HG02938 (cell line): ENCODE results near the gene PDS5B.

ENCODE experiments used
- ATAC-seq: cut with Tn5 transposase; IDR thresholded peaks from one replicate; pipeline ENCODE4 v1.9.1; 2021; ENCODE audit warnings: mild to moderate bottlenecking, moderate library complexity; ENCODE audit not compliant: unreplicated experiment

The PDS5B gene

DNA sequence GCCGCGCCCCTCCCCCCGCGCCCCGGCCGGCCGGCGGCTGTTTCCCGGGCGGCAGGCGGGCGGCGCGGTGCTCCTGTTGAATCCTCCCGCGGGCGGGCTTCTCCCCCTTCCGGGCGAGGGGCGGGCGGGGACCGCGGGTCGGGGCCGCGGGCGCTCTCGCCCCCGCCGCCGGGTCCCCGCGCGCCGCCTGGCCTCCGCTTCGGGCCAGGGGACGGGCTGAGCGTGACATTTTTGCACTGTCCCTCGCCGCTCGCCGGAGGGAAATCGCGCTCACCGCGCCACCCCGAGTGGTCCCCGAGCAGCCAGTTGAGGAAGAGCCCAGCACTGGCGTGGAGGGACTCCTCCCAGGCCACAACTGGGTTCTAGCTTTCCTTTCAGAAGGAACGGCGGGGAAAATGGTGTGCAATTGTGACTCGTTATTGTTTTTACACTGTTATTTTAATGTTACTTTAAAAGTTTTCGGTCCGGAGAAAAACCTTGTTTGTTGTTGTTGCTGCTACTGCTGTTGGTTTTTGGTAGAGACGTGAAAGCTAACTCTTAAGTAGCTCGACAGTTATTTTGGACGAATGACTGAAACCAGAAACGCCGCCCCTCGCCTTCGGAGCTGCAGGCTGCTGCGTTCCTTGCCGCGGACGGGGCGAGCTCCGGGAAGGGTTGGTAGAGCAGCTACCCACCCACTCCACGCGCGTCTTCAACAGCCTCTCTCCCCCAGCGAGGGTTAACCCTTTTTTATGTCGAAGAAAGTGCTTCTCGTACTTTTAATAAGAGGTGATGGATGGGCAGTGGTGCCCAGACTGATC, 959 bp downstream of the PDS5B start:
- peak; percentile 41 for ATAC-seq

DNA sequence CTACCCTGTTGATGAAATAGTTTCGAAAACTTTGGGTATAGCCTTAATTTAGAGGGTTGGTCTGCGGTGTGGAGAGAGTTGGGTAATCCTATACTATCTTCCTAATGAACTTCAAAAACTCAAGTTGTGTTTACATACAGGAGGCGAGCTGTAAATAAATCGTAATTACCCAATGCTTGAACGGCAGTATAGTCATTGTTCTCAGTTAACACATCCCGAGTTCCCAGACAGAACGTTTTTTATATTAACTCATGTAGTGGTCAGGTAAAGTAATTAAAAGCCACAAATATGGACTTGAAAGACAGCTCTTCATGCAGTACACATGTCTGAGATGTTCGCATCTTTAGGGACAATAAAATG, 1.5 kb downstream of the PDS5B start:
- ATAC-seq: no peak

DNA sequence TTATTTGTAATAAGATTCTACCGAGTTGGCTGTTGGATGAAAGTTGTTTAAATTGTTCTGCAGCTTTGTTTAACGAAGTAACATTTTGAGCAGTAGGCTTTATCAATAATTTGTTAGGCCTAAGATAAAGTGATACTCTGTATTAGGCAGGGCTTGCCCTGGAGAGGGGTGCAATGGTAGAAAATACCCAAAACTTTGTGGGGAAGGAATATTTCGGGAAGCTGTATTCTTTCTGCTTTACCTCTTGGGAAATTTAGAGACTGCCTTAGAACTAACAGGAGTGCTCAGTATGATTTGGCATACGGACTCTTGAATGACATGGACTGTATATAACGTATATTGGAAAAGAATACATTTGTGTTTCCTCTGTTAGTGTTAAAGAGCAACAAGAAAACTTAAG, 2.5 kb downstream of the PDS5B start:
- no peak for ATAC-seq

DNA sequence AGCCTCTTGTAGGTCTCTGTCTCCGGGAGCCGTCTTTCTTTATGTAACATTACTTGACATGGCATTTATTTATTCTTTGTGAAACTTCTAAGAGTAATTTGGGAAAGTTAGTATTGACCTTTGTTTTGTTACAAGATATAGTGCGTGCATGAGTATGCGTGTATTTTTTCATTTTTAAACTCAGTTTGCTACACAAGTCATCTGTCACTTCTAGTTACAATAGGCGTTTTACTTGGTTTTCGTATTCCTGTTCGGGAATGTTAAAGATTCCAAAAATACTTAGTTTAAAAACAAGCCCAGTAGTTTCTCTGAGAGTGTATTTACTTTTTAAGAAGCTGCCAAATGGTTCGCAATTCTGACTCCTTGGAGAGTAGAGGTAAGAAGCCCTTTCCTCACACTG, 3.2 kb downstream of the PDS5B start:
- no peak for ATAC-seq

DNA sequence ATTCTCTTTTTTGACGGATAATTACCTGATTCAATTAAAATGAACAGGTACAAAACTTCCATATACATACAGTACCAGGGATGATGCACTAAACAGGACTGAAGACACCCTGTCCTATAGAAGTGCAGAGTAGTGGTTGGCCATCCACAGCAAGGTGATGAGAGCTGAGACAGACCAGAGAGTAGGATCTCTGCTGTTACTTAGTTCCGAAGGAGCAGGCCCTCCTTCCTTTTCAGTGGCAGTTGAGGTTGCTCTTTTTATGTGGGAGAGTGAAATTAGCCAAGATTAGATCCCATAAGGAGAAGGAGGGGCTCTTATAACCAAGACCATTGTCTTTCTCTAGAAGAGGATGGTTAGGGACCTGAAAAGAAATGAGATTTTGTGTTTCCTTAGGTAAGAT, 4.0 kb downstream of the PDS5B start:
- ATAC-seq: no peak

DNA sequence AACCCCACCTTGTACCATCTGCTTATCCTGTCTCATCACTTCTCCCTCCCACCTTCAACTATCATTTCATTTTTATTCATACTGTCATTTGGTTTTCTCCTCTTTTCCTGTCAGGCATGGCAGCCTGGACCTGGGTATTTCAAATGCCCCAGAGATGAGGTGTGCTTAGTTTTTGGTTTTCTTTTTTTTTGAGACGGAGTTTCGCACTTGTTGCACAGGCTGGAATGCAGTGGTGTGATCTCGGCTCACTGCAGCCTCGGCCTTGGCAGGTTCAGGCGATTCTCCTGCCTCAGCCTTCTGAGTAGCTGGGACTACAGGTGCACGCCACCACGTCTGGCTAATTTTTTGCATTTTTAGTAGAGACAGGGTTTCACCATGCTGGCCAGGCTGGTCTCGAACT, 5.8 kb downstream of the PDS5B start:
- ATAC-seq: no peak

DNA sequence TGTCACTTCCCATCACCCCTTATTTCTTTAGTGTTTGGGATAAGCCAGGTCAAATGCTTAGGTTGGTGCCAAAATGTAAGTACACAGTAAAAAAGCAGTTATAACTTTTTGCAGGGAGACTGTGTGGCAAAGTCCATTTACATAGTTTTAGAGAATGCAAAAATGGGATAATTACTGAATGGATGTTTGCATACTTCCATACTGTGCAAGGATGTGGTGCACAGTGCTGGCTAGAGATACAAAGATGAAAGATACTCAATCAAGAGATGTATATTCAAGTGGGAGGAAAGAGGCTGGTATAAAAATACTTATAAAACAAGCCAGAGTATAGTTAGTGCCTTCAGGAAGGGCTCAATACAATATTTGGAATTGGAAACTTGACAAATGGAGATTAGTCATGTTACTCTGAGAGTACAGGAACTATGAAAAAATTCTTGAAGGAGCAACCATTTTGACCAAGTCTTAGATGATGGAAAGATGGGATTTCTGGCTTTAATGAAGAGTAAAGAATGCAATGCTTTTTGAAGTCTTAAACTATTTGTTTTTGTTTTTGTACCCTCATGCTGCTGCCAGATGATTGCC, 8.0 kb downstream of the PDS5B start:
- no peak for ATAC-seq

DNA sequence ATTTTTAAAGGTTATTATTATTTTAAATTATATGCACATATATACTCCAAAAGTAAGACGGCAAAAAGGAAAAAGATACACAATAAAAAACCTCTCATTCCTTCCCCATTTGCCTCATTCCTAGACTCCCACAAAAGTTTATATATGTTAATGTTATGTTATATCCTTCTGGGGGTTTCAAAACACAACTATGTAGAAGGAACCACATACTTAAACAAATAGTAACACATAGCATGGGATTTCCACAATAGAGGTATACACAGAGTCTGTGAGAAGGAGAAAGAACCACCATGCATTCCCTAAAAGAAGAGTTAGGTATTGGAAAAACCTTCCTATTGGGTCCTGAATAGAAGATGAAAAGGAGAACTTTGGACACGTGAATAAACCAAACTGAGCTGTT, 9.1 kb downstream of the PDS5B start:
- ATAC-seq: no peak

DNA sequence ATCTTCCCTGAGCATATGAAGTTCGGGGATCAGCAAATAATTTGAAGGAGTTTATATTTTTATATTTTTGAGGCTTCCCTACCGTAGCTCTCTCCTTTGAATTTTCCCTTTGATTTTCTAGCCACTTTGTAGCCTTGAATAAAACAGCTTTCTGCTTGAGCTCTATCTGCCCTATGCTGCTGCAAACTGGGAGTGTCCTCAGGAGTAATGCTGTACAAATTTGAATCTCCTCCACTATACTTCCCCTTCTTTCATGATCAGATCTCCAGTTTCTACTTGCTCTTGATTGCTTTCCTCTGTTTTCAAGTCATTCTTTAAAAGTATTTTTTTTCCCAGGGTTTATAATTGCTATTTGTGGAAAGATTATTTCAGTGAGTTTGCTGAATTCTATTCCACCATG, 14.6 kb downstream of the PDS5B start:
- no peak for ATAC-seq

DNA sequence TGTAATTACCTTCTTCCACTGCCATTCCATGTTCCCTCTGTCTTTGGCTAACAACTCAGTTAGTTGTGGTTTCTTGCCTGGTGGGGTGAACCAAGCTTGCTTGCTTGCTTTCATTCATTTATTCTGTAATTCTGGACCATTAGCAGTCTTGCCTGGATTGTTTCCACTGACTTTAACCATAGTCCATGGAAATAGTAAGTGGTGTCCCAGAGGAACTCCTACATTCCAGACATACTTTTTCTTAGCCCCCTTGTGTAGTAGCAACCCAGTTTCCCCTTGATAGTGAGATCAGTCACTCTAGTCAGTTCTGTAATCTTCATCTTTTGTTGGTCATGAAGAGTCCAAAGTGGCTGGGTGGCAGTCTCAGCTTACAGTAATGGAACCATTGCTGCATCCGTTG, 23.2 kb downstream of the PDS5B start:
- no peak for ATAC-seq

DNA sequence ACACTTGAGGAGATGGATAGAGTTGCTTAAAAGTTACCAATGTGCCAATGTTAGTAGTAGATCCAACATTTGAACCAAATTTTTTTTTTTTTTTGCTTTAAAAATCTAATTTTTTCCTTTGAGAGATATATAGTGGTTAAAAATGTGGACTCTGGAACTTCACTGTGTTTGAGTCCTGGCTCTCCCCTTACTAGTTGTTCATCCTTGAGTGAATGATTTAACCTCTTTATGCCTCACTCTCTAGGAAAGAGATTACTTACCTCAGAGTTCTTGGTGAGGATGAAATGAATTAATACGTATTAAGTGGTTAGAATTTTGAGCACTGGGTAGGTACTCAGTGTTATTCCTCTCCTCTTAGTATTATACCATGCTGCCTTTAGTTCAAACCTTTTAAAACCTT, 24.3 kb downstream of the PDS5B start:
- no peak for ATAC-seq

DNA sequence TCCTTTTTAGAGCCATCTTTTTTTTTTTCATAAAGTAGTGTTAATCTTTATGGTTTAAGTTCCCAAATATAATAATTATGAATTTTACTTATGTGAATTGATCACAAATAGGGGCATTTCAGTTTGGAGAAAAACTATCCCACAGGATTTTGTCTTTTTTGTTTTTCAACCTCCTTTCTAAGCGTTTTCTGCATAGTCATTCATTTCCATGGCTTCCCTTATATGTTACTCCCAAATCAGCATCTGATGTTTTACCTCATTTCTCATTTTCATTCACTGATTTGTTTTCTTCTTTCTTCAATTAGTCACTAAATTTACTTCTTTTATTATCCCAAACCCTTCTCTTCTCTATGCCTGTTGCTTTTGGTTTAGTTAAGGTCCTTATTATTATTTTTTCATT, 24.7 kb downstream of the PDS5B start:
- no peak for ATAC-seq

DNA sequence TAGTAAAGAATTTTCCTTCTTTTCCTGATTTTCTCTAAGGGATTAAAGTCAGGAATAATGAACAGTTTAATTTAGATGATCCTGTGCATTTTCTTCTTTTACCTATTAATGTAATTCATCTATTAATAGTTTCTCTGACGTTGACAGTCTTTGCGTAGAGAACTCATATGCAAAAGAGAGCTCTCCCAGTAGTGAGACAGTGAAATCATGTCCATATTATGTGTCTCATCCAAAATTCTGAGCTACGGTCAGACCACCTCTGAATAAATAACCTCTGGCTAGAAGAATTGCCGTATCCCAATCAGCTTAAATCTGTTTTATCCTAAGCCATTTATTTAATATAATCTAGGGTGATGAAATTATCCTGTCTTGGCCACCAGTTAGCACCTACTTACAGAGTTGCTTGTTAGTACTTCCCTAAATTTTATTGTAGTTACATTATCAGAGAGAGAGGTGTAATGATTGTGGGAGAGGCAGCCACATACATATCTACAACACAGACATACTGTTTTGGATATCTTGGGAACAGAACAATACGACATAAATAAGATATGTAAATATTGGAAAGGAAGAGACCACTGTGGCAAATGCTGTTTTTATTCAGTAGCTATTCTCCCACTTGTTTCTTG, 30.7 kb downstream of the PDS5B start:
- no peak for ATAC-seq

DNA sequence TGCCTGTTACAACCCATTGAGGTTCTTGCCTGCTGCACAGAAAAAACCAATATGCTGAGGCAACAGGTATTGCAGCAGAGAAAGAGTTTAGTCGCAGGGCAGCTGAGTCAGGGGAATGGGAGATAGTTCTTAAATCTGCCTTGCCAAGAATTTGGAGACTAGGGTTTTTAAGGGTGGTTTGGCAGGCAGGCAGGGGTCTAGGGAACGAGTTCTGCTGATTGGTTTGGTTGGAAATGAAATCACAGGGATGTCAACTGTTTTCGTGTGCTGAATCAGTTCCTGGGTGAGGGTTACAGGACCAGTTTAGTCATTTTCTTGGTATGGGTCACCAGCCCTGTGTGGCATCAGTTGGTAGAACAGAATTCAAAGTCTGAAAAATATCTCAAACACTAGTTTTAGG, 36.6 kb downstream of the PDS5B start:
- ATAC-seq: no peak

DNA sequence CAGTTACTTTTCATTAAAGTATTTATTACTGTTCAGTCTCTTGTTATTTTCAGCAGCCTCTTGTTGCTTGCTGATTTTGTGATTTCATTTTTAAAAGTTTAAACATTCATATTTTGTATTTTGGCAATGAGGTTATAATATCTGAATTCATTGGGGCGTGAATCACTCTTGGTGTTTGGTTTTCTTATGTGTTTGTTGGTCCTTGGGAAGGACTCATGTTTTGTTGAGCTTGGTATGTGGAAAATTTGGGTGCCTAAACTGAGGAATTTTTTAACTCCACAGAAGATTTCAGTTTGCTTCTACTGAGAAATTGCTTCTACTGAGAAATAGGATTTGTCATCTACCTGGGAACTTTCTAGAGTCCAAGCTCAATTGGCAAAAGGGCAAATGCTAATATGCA, 38.2 kb downstream of the PDS5B start:
- ATAC-seq: no peak

DNA sequence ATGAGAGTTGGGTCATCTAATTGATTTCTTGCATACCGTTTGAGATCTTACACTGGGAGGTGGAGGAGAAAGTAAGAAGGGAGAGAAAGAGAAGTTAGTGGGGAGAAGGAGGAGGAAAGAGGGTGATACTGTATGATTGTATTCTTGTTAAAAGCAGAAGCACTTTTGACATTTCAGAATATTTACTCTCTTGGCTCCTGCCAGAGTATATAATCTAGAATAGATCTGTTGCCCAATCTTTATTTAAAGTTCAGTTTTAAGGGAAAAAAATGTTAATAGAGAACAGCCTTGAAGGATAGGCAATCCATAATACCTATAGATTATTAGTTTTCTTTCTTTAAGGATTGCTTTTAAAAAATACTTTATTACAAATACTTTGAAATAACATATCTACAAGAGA, 41.5 kb downstream of the PDS5B start:
- ATAC-seq: no peak

DNA sequence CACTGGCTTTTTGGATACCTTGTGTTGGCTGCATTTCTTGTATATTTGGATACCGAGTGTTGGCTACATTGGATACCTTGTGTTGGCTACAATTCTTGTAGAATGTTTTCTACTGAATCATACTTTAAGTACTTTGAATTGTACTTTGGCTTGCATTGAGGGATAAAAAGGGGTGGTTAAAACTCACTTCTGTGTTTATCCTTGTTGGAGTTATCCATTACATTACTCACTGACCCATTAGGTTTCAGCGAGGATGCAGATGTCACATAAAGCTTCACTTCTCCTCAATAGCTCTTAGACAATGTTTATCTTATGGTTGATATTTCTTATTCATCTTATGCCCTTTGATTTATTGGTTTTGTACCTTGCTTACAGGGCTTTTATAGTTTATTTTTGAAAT, 43.1 kb downstream of the PDS5B start:
- ATAC-seq: no peak

DNA sequence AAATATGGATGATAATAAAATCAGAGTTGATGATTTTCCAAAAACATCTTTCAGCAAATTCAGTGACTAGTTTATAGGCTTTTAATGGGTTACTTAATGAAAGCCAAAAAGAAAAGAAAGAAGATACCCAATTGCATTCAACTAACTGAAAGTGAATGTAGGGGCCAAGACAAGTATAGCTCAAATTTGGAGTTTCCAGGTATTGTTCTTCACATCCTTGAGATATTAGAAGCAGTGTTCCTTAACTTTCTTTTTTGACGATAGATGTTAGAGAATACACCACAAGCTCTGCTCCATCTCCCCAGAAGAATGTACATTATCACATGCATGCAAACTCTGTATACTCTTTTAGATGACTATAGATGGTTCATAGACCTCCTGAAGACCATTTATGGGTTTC, 43.6 kb downstream of the PDS5B start:
- no peak for ATAC-seq

DNA sequence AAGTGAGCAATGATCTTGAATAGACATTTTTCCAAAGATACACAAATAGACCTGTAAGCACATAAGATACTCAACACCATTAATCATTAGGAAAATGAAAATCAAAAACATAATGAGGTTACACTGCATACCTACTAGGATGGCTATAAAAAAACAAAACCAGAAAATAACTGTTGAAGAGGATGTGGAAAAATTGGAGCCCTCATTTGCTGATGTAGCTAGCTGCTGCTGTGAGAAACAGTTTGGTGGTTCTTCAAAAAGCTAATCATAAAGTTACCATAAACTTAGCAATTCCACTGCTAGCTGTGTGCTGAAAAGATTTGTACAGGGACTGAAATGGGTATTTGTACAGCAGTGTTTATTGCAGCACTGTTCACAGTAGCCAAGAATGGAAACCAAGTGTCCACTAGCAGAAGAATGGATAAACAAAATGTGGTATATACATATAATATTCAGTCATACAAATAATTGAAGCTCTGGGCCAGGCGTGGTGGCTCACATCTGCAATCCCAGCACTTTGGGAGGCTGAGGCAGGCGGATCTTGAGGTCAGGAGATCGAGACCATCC, 46.2 kb downstream of the PDS5B start:
- ATAC-seq: no peak

DNA sequence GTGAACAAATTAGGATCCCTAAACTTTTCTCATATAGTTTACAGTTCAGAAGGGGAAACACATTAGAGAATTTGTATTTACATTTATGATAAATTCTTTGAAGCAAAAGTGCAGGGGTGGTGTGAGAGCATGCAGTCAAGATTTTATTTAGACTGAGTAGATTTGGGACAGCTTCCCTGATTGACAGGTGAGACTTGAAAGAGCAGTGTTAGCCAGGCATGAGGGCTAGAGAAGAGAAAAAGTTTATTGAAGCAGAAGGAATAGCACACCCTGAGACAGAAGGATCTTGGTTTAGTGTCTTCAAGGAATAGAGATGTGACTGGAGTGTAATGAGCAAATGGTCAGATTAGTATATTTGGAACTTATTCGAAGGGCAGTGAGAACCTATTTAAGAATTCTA, 50.5 kb downstream of the PDS5B start:
- no peak for ATAC-seq

DNA sequence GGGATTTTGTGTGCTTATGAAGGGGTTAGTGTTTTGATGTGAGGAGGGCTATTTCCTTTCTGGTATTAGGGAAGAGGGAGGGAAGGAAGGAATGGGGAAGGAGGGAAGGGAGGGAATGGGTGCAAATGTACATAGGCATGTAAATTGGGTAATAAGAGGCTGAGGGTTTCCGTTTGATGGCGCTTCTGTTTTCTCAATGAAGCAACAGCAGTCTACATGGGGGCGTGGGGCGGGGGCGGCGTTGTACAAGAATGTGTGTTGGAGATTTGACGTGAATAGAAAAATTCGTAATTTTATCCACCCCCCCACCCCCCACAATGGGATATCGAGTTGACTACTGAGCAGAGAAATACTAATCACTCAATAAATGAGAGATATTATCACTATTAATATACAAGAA, 52.5 kb downstream of the PDS5B start:
- no peak for ATAC-seq

DNA sequence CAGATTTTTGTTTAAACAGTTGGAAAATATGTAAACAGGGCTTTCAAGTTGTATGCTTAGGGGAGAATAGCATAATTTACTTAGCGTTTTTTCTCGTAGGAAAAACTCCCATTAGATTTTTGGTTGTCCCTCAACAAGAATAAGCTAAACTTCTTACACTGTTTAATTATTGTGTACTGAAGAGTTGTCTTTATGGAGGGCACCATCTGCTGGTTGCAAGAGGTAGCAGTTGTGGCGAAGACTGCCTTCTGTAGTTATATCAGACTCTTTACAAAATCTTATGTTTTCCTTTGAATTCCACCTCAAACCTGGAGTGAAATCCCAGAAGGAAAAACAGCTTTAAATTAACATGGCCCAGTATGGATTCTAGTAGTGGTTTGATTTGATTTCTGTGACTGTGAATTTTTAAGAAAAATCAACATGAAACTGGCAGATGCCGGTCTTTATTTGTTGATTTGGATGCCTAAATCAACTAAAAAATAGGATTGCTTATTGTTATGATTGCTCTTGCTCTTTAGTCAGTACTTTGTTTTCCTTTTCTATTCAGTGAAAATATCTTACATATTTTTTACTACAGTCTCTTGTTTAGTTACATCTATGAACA, 53.4 kb downstream of the PDS5B start:
- ATAC-seq: no peak
